ENCODE measurements around the gene SOHLH2.

DNA sequence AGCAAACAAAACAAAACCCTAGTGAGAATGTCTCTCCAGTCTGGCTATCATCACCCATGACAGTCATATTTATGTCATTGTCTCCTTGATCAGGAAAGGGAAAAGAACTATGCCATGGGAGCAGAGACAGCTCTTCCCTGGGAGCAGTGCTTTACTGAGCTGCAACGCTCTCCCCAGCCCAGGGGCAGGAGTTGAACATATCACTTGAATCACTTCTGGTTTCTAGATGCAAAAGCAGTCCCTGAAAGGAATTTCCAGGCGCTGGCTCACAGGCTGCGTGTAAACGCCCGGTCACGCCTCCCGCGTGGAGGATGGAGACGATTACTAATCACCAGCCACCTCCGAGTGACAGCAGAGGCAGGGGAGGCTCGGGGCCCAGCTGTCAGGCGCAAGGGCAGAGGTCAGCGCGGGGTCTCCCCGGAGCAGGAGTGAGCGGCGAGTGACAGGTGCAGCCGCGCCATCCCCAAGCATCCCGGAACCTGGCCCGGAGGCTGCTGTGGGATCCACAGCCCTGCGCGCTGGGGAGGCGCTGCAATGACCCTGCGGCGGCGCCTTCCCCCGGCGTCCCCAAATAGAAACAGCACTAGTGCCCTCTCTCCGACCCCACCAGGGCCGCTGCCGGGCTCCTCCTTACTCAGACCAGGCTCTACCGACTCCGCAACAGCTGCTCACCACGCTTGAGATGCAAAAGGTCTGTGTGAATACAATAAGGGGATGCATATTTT lies 59.6 kb downstream of the SOHLH2 start:
- TF ChIP-seq TAF1 (IDR thresholded peaks at IDR 0.05; ENCODE audit: borderline replicate concordance, low read depth, low read length) (no peak), POLR2A (IDR thresholded peaks at IDR 0.05; ENCODE audit: low read depth, low read length) (no peak), POLR2AphosphoS5 (IDR thresholded peaks at IDR 0.05; ENCODE audit: low read depth, low read length) (no peak)

Data from GM12892 (cell line).